Left renal pelvis (tissue), 4 donors: ENCODE data around the gene KIF5A. TPM values are rescaled to one million over a fixed set of nuclear protein-coding genes. Genes with fewer than 3 reads are reported as not detected.

Experiments used
- DNase-seq, 4 donors: peaks; one replicate each; pipeline ENCODE4 v3.0.0-alpha.2; 2013; ENCODE audit warnings: low read depth in 4 of 4, low spot score in 3 of 4
- polyA plus RNA-seq, 4 donors: library from polyadenylated mRNA; unstranded; fragments of 120-200 nt; gene quantifications; one replicate each; pipeline ENCODE4 v1.2.1, GENCODE V29; 2013; ENCODE audit not compliant: insufficient read length in 4 of 4

KIF5A gene
- polyA plus RNA-seq, 4 donors: 0.64 to 1.1 (median 0.86) TPM

DNA sequence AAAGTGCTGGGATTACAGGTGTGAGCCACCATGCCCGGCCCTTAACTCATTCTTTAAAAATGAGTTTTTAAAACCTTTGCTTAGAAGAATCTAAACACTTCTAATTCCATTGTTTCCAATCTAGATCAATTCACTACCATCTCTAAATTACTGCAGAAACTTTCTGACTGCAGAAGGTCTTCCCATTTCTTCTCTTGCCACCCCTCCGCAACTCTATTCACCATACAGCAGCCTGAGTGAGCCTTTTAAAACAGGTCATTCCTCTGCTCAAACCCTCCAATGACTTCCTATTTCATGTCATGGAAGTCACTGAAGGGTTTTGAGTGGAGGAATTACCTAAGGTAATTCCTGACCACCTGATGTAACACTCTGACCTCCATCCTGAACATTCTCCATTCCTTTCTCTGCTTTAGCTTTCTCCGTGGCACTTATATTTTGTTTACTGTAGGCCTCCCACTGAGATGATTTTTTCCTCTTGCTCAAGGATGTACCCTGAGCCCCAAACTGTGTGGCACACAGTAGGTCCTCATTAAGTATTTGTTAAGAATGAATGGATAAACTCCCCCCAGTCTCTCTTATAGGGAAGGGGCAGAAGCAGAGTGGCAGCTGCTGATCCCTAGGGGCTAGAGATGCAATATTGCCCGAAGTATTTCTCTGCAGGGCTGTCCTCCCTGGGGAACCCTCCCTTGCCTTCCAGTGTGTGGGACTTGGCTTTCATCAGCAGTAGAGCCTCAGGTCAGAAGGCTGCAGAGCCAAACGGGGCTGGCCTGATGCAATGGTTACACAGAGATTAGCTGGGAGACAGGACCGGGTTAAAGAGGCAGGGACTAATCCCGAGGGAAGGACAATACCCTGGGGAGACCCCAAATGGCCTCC lies 30.7 kb upstream of the KIF5A start:
- no peak for DNase-seq

DNA sequence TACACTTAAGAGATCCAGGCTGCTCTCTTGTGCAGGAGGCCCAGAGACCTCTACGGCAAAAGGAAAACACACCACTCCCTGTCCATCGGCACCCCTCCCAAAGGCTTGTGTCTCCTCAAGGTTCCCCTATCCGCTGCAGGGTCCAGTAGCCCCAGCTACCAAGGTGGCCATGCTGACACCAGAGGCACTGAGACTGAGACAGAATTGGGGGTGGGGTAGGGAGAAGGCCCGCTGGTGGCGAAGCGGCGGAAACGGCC lies 30.1 kb upstream of the KIF5A start:
- DNase-seq: no peak

DNA sequence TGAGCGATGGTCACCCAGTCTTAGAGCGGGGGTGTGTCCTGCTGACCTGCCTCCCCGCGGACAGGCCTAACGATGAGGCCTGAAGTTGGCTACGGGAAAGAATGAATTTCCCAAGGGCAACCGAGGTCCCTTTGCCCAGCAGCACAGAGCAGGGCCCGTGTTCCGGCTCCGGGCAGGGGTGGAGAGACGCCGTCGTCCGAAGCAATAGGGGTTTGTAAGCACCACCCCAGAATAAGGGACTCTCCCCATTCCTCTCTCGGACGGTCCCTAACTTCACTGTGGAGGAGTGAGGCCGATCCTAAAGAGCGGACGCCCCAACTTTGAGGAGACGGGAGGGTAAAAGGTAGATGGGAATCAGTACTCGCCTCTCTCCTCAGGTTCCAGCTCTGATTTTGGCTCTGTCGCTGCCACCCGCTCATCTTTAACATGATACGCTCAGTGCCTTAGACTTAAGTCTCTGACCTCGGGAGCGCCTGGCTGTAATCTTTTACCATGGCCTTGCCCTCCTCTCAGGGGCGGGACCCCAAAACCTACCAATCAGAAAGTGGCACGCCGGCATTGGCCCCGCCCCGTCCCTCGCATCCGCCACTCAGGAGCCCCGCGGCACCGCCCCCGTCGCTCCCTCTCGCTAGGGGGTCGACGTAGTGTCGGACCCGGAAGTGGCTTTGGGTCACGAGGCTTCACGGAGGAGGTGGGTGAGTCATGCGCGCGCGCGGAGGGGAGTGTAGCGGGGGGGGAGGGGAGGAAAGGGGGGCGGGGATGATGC lies 29.6 kb upstream of the KIF5A start, which contains the start of gene DDIT3:
TSS of gene DDIT3 (minus strand) at position 462 of the 766 bp plus-strand sequence. CDS start 3,108 bp downstream, outside the sequence.
- DNase-seq: peak; percentile 92 to 98 (median 97)

DNA sequence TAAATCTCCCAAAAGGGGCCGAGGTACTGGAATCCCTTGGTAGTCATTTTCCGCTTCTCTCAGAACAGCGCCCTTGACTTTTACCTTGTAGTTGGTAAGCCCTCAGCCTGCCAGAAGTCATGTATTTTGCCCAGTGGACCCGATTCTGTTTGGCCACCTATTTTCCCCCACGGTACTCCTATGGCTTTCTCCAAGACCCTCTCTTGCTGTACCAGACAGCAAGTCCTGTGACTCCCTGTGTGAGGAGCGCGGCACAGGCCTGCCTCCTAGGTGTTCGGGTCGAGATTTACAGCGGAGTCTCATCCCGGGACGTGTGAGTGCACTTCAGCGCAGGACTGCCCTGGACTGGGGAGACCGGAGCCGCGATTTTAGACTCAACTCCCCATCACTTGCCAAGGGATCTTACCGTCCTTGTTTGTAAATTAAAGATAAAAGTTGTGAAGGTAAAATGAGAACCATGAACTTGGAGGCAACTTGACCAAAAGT lies 28.3 kb upstream of the KIF5A start:
- peak in 2 of 4 donors; percentile 29 to 33 for DNase-seq

DNA sequence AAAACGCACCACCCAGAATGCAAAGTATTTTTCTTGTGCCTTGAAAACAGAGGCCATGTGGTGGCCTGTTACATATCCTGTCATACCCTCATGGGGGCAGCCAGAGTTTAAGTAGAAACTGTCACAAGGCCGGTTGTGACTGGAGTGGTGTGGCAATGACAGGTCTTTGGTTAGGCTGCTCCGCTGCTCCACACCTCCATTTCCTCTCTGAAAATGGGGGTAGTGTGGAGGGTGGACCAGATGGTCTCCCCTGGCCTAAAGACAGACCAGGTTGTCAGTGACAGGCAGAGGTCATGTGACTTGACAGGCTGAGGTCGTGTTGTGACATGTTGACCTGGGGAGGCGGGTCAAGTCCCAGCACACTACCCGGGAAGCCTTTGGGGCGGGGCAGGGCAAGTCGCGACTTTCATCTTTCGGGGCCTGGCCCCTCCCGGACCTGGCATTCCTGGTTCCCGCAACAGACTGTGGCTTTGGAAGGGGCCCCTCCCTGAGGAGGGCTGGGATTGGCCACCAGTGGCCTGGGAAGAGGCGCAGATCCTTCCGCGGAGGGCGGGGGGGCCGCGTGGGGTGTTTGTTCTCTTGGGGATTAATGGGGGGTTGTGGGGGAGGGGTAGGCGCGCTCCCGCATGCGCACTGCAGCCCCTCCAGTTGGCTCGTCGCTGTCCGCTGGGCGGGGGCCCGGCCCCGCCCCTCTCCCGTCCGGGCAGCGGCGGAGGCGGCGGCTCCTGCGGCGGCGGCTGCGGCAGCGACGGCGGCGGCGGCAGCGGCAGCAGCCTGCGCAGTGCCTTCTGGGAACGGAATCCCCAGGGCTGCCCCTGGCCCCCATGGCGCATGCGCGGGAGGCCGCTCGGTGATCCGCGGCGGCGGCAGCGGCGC lies 27.6 kb upstream of the KIF5A start, which contains the start of gene MBD6:
TSS of gene MBD6 (plus strand) at position 814 of the 876 bp plus-strand sequence. CDS start 1,480 bp downstream, outside the sequence.
- peak in 3 of 4 donors; percentile 69 to 79 (median 78) for DNase-seq

DNA sequence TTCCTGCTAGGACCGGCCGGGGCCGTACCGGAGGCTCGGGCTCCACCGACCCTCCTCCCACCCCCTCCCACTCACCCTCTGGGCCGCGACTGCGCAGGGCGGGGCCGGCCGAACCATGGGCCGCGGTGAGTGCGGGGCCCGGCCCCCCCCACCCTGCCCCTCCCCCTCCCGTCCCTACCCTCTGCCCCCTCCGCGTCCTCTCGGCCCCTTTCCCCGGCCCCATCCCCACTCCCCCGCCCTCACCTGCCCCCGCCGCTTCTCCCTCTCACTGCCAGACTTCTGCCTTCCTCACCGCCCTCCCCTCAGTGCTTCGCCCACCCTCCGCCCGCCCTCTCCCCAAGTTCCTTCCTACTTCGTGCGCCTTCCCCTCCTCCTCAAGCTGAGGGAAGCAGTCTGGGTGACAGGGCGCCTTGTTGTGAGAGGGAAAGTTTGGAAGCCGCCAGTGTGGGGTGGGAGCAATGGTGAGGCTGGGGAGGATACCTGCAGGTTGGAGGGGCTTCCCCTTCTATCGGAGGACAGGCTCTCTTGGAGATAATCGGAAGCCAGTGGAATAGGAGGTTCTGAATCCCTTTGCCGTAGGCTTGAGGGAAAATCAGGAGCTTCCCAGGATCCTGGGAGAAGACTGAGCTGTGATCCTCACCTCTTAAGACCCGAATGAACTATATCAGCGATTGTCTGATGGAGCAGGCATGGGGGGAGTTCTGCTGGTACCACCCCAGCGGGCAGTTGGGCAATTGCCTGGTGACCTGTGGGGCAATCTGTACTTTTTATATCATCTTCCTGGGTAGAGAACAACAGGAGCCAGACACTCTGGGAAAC lies 26.7 kb upstream of the KIF5A start:
- DNase-seq: peak in 3 of 4 donors; percentile 53 to 61 (median 59)

DNA sequence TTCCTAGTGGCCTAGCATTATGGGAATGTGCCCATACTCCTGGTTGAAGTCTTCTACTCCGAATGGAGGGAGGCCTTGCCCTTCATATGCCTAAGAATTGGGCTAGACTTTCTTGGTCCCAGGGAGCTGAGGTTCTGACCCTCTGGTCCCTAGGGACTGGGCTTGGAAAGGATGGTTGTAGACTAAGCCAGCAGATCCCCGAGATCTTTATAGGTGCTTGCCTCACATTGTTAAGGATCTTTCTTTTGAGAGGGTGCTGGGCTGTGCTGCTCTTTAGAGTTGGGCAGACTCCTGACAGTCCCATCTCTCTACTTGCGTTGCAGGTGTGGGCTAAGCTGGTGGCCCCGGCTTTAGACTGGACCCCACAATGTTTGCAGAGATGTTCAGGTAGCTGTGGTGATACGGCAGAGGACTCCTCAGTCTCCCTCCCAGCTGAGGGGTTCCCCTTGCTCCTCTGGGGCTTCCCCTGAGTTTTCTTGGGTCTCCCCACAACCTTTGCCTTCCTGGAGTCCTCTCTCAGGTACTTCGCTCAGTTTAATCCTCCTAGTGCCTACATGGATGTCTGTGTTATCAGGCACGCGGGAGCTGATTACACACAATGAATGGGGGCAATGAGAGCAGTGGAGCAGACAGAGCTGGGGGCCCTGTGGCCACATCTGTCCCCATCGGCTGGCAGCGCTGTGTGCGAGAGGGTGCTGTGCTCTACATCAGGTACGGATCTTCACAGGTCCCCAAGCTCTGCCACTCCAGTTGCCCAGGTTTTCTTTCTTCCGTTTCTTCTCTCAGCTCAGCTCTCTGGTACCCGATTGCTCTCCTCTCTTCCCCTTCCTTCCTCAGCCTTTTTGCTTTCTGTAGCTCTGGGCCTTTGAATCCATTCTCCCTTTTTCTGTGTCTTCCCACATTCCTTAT lies 25.9 kb upstream of the KIF5A start:
- DNase-seq: no peak

DNA sequence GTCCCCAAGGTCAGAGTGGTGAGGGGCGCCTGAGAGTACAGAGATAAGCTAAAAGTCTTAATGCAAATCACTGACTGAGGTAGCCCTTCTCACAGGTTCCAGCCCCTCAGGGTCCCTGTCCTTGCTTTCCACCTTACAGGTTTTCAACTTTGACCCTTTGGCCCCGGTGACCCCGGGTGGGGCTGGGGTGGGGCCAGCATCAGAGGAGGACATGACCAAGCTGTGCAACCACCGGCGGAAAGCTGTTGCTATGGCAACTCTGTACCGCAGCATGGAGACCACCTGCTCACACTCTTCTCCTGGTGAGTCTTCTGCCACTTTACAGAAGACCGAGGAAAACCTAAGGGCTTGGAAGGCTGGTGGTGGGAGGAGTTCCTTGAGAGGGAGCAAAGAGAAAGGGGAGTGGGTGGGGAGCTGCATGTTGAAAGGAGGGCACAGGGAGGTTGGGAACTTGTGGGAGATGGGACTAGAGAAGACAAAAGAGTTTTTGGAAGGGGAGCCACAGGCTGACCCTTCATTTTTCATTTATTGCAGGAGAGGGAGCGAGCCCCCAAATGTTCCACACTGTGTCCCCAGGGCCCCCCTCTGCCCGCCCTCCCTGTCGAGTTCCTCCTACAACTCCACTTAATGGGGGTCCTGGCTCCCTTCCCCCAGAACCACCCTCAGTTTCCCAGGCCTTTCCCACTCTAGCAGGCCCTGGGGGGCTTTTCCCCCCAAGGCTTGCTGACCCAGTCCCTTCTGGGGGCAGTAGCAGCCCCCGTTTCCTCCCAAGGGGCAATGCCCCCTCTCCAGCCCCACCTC lies 24.8 kb upstream of the KIF5A start:
- DNase-seq: no peak

DNA sequence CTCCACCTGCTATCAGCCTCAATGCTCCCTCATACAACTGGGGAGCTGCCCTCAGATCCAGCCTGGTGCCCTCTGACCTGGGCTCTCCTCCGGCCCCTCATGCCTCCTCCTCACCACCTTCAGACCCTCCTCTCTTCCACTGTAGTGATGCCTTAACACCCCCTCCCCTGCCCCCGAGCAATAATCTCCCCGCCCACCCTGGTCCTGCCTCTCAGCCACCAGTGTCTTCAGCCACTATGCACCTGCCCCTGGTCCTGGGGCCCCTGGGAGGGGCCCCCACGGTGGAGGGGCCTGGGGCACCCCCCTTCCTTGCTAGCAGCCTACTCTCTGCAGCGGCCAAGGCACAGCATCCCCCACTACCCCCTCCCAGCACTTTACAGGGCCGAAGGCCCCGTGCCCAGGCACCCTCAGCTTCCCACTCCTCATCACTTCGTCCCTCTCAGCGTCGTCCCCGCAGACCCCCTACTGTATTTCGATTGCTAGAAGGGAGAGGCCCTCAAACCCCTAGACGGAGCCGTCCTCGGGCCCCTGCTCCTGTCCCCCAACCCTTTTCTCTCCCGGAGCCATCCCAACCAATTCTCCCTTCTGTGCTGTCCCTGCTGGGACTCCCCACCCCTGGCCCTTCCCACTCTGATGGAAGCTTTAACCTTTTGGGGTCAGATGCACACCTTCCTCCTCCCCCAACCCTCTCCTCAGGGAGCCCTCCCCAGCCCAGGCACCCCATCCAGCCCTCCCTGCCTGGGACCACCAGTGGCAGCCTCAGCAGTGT lies 24.0 kb upstream of the KIF5A start:
- DNase-seq: no peak

DNA sequence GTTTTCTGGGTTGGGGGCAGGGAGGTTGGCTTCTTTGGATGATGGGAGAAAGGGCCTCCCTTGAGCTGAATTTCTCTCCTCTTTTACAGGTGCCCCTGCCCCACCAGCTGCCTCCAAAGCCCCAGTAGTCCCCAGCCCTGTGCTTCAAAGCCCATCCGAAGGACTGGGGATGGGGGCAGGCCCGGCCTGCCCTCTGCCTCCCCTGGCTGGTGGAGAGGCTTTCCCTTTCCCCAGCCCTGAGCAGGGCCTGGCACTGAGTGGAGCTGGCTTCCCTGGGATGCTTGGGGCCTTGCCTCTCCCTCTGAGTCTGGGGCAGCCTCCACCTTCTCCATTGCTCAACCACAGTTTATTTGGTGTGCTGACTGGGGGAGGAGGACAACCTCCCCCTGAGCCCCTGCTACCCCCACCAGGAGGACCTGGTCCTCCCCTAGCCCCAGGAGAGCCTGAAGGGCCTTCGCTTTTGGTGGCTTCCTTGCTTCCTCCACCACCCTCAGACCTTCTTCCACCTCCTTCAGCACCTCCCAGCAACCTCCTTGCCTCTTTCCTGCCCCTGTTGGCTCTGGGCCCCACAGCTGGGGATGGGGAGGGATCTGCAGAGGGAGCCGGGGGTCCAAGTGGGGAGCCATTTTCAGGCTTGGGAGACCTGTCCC lies 23.2 kb upstream of the KIF5A start:
- no peak for DNase-seq

DNA sequence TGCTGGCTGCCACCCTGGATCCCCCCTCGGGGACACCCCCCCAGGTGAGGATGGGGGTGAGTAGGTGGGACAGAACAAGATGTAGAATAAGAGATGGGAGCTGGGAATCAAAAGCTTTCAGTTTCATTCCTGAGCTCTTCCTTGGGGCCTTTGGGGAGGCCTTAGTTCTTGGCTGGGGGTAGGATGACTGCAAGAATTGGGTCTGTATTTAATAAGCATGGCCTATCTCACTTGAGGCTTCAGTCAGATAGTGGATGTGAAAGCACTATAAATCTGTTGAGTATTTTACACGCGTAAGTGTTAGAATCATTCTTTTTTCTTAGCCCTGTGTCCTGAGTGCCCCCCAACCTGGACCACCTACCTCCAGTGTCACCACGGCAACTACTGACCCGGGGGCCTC lies 22.7 kb upstream of the KIF5A start:
- DNase-seq: no peak

DNA sequence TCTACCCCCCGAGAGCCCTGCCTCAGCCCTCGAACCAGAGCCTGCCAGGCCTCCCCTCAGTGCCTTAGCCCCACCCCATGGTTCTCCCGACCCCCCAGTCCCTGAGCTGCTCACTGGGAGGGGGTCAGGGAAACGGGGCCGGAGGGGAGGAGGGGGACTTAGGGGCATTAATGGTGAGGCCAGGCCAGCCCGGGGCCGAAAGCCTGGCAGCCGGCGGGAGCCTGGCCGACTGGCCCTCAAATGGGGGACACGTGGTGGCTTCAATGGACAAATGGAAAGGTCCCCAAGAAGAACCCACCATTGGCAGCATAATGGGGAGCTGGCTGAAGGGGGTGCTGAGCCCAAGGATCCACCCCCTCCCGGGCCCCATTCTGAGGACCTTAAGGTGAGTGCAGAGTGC lies 21.7 kb upstream of the KIF5A start:
- no peak for DNase-seq

DNA sequence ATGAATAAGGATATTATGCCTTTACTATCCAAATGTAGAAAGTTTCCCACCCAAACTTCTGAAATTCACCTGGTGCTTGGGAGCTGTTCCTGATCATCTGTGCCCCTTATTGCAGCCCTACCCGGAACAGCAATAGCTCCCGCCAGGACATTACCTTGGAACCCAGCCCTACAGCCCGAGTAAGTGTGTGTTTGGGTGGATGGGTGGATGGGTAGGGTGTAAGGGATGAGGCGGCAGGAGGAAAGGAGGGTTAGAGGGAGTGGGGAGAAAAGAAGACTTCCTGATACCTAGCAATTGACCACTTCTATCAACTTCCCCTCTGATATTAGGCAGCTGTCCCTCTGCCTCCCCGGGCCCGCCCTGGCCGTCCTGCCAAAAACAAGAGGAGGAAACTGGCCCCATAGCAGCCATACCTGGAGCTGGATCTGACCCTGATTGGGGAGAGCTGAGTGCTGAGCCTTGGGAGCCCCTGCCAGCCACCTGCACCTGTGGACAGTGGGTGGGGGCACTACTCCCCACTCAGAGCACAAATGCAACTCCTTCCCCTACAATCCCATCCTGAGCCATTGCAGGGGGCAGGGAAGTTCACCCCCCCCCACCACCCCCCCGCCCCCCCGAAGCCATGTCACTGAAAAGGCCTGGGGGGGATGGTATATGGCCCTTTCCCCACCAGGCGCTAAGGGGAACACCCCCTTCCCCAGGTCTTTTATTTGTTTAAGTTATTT lies 20.9 kb upstream of the KIF5A start:
- DNase-seq: no peak

DNA sequence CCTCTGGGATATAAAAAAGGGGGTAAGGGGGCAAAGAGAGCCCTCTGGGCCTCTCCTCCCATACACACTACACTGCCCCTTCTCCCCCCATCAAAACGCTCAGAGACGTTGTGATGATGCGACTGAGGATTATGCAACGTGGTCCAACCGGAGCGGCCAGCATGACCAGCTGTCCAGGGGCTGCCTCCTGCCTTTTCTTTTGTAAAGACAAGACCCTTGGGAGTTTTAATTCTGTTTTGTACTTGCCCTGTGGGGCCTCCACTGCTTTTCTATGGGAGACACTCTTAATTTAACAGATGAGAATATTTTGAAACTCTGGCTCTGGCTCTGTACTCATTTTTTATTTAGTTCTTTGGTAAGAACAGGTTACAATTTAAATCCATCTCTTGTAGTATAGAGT lies 20.0 kb upstream of the KIF5A start:
- no peak for DNase-seq

DNA sequence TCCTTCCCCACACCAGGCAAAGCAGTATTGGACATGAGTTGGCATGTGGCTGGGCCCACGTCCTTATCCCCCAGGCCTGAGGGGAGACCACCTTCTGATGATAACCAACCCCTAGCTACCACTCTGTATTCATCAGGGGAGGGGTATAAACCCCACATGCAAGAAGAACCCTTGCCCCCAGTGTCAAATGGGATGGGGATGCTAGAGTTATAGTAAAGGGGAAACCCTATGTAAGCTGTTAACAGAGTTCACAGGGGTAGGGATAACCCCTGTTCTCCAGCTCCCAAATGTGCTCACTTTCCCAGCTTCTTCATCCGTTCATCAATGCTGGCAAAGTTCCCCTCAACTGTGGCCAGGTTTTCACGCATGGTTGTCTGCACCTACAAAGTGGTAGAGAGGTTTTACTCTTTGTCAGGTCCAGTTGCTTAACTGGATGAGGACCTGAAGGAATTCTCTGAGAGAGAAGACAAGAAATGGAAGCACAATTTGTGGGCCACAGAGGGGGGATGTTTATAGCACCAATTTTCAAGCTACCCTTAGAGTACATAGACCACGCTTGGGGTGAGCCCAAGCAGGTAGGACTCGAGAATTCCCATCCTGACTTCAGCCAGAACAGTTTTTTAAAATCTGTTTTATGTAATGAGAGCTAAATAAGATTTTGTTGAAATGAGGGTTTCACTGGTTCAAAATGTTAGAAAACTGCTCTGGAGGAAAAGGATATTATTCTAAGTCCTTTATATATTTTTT lies 19.3 kb upstream of the KIF5A start:
- DNase-seq: no peak
